OCI-LY7 (cell line): ENCODE measurements around the gene SBF1. TPM values are rescaled to one million over a fixed set of nuclear protein-coding genes. Genes with fewer than 3 reads are reported as not detected.

Source experiments
- BruUV-seq: library from RNA; stranded (reverse); fragments of 400-500 nt; replicated peaks from 2 replicates; lab custom pipeline; 2021; lab: Mats Ljungman, UMichigan
- CTCF ChIA-PET: fragments of 300-600 bp; sonication (Branson Sonifier 250); formaldehyde crosslinking; loops from one replicate; lab custom pipeline; 2022; ENCODE audit warnings: antibody characterized with exemption; ENCODE audit not compliant: unreplicated experiment; lab: Charles Lee
- POLR2A ChIA-PET: fragments of 300-600 bp; sonication (Branson Sonifier 250); formaldehyde crosslinking; loops from one replicate; lab custom pipeline; 2022; ENCODE audit warnings: antibody characterized with exemption; lab: Charles Lee
- DNase-seq: peaks from one replicate; pipeline ENCODE4 v3.0.0-alpha.2; 2015; ENCODE audit warnings: low spot score
- H2AFZ ChIP-seq: fragments of 200-600 bp; sonication (generic), shearing (Covaris generic); 2 replicates; pipeline ENCODE4 v1.6.1; 2014; ENCODE audit warnings: mild to moderate bottlenecking, antibody characterized with exemption, low read length, moderate library complexity
- H3K27ac ChIP-seq: fragments of 200-600 bp; sonication (generic); 2 replicates; pipeline ENCODE4 v1.5.1; 2014; ENCODE audit warnings: mixed run types, low read depth, mild to moderate bottlenecking, moderate library complexity, low read length, inconsistent platforms; ENCODE audit not compliant: poor library complexity, severe bottlenecking
- H3K36me3 ChIP-seq: fragments of 200-600 bp; sonication (generic); 2 replicates; pipeline ENCODE4 v1.6.1; 2014; ENCODE audit warnings: mild to moderate bottlenecking, antibody characterized with exemption, low read length, moderate library complexity, mixed read lengths; ENCODE audit not compliant: insufficient read depth
- H3K4me1 ChIP-seq: fragments of 200-600 bp; sonication (generic); 2 replicates; pipeline ENCODE4 v1.5.1; 2014; ENCODE audit warnings: mild to moderate bottlenecking, low read length; ENCODE audit not compliant: insufficient read depth, poor library complexity, severe bottlenecking
- H3K4me2 ChIP-seq: fragments of 200-600 bp; sonication (generic); 2 replicates; pipeline ENCODE4 v1.6.1; 2014; ENCODE audit warnings: mild to moderate bottlenecking, low read length
- H3K4me3 ChIP-seq: fragments of 200-600 bp; sonication (generic); 2 replicates; pipeline ENCODE4 v1.5.1; 2014; ENCODE audit warnings: mild to moderate bottlenecking, low read depth, low read length; ENCODE audit not compliant: poor library complexity, severe bottlenecking
- H3K79me2 ChIP-seq: fragments of 200-600 bp; sonication (generic); 2 replicates; pipeline ENCODE4 v1.6.1; 2016; ENCODE audit warnings: low read depth, mild to moderate bottlenecking, low read length, moderate library complexity, mixed read lengths; ENCODE audit not compliant: insufficient read depth
- H3K9me2 ChIP-seq: fragments of 200-600 bp; sonication (generic); 2 replicates; pipeline ENCODE4 v1.6.1; 2016; ENCODE audit warnings: mild to moderate bottlenecking, low read length, mixed read lengths; ENCODE audit not compliant: insufficient read depth
- H3K9me3 ChIP-seq: fragments of 200-600 bp; sonication (generic); 2 replicates; pipeline ENCODE4 v1.6.1; 2014; ENCODE audit warnings: mild to moderate bottlenecking, mixed run types, low read length, mixed read lengths
- H4K20me1 ChIP-seq: fragments of 200-600 bp; sonication (generic); 2 replicates; pipeline ENCODE4 v1.6.1; 2014; ENCODE audit warnings: mild to moderate bottlenecking, antibody characterized with exemption, low read length, moderate library complexity, mixed read lengths; ENCODE audit not compliant: insufficient read depth
- CTCF ChIP-seq: fragments of 200-600 bp; sonication (generic); conservative IDR thresholded peaks from 2 replicates; pipeline ENCODE4 v1.5.1; 2014; ENCODE audit warnings: mild to moderate bottlenecking, antibody characterized with exemption, low read length, moderate library complexity, mixed read lengths
- EZH2phosphoT487 ChIP-seq: fragments of 200-600 bp; sonication (generic); IDR thresholded peaks from 2 replicates; pipeline ENCODE4 v1.6.1; 2018; ENCODE audit warnings: low read depth, borderline replicate concordance, mild to moderate bottlenecking, mixed run types, antibody characterized with exemption, low read length, moderate library complexity, mixed read lengths
- intact Hi-C: fragments of 100-400 bp; cut with micrococcal nuclease; formaldehyde crosslinking; loops from one replicate; pipeline ENCODE4 v1.10.0; 2022; ENCODE audit not compliant: unreplicated experiment
- total RNA-seq, 2 experiments: library from RNA; depleted of rRNA in 1 of 2; stranded (reverse); fragments of >200 nt in 1 of 2; shearing (Covaris generic) in 1 of 2; gene quantifications; 2 replicates each; pipeline ENCODE4 v1.2.3, GENCODE V29; 2014 to 2022

The SBF1 gene
- total RNA-seq, 2 experiments from 2014 or later: 177 to 181 TPM

DNA sequence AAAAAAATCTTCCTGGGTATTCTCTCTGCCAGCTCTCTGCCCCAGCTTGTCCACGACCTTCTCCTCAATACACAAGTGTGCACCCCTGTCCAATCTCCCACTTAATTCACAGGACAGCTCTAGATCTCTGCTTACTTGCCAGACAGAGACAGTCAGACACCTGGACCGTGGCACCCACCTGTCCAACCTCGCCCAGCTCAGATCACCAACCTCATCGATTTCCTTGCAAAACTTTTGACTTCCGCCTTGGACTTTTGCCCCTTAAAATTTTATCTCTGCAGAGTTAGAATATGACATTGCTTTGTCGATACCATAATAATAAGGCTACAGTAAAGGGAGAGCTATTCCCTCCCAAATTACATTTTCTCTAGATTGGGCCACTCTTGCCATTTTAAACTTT lies 22.3 kb upstream of the SBF1 start:
- H2AFZ ChIP-seq: no peak overlapping the region
- CTCF ChIA-PET: interaction anchor here (1.2 kb wide), 1 partner anchor 24 kb away, joined by 4 read pairs; no protein-coding TSS in a partner anchor
- H3K4me1 ChIP-seq: peaks cover 22% of the 10 kb centered on the region
- POLR2A ChIA-PET: interaction anchor here (0.7 to 1.0 kb wide), 2 partner anchors 29 to 163 kb away, joined by 3 to 4 read pairs; partner anchors contain the start of gene SCO2
- no peak overlapping the region for H3K4me3 ChIP-seq
- no peaks in the 10 kb centered on the region for H3K9me2 ChIP-seq
- intact Hi-C loops: no loop called here
- H3K36me3 ChIP-seq: no peaks in the 10 kb centered on the region
- no peaks in the 10 kb centered on the region for H3K9me3 ChIP-seq
- DNase-seq: no peak
- no peaks in the 10 kb centered on the region for H4K20me1 ChIP-seq
- BruUV-seq: no TSS peak
- TF ChIP-seq CTCF: no peak
- no peak for TF ChIP-seq EZH2phosphoT487
- no peak overlapping the region for H3K4me2 ChIP-seq
- H3K79me2 ChIP-seq: no peaks in the 10 kb centered on the region
- H3K27ac ChIP-seq: no peak overlapping the region

DNA sequence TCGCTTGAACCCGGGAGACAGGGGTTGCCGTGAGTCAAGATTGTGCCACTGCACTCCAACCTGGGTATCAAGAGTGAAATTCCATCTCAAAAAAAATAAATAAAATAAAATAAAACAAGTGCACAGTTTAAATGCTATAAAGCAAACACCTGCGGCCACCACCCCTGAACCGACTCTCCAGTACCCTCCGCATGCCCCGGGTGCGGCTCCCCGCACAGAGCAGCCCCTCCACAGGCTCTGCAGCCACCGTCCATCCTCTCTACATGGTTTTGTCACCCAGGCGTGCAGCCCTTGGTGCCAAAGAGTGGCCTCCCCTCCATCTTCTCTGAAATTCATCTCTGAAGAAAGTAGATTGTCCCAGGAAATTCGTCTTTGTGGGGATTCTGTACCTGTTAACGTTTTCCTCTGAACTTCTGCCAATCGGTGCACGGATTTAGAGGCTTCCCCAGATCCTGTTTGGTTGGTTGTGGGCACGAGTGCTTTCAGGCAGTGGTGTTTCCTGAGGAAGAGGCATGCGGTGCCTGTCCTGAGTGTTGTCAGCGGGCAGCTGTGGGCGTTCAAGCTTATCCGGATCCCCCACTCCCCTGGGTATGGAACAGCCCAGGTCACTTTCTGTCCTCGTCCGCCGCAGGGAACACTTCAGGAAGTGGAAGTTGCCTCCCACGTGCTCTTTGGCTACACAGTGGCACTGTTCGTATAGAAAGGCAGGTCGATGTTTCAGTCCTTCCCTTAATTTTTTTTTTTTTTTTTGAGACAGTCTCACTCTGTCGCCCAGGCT lies 15.9 kb upstream of the SBF1 start:
- TF ChIP-seq CTCF (no peak), EZH2phosphoT487 (no peak)
- Histone ChIP-seq H3K4me1 (peaks cover 8% of the 10 kb centered on the region), H3K9me3 (no peaks in the 10 kb centered on the region), H3K9me2 (no peaks in the 10 kb centered on the region), H2AFZ (peak overlapping the region; percentile 30; the same call in 1 of the 2 replicates), H4K20me1 (no peaks in the 10 kb centered on the region), H3K79me2 (no peaks in the 10 kb centered on the region), H3K36me3 (no peaks in the 10 kb centered on the region), H3K27ac (no peak overlapping the region), H3K4me3 (no peak overlapping the region), H3K4me2 (peak overlapping the region; percentile 18; the same call in 1 of the 2 replicates)
- peak; percentile 35 for DNase-seq
- BruUV-seq: no TSS peak
- ChIA-PET CTCF (no interaction called here), POLR2A (no interaction called here)
- intact Hi-C loops: no loop called here
